Activated naive CD8-positive, alpha-beta T cell treated with anti-CD3 and anti-CD28 coated beads, Interleukin-2, amount 50 U/mL, for 24 hours (primary cell): ENCODE measurements around the gene NGEF.

Experiments used
- ATAC-seq: fragments of 150-1000 bp; cut with Tn5 transposase; one replicate; pipeline ENCODE4 v1.10.0; 2021
- DNase-seq: peaks from one replicate; pipeline ENCODE4 v3.0.0; 2021
- H3K27ac Mint-ChIP-seq: one replicate; pipeline ENCODE4 v1.8.0; 2021; ENCODE audit warnings: mild to moderate bottlenecking, mixed read lengths
- H3K27me3 Mint-ChIP-seq: one replicate; pipeline ENCODE4 v1.8.0; 2021; ENCODE audit warnings: mixed read lengths
- H3K36me3 Mint-ChIP-seq: one replicate; pipeline ENCODE4 v1.8.0; 2021; ENCODE audit warnings: low read depth, mixed read lengths
- H3K4me1 Mint-ChIP-seq: one replicate; pipeline ENCODE4 v1.8.0; 2021; ENCODE audit warnings: mixed read lengths
- H3K4me3 Mint-ChIP-seq: one replicate; pipeline ENCODE4 v1.8.0; 2021; ENCODE audit warnings: mild to moderate bottlenecking, moderate library complexity, mixed read lengths
- H3K9me3 Mint-ChIP-seq: one replicate; pipeline ENCODE4 v1.8.0; 2021; ENCODE audit warnings: mixed read lengths

Gene NGEF

GRCh38 chr2:232957657-232958090 is 55.4 kb downstream of the NGEF start:
- peaks cover 7% of the 10 kb centered on the region for H3K4me1 Mint-ChIP-seq
- H3K4me3 Mint-ChIP-seq, result no peak overlapping the region
- no peaks in the 10 kb centered on the region for H3K36me3 Mint-ChIP-seq
- H3K27me3 Mint-ChIP-seq, result peaks cover 8% of the 10 kb centered on the region
- peaks cover 3% of the 10 kb centered on the region for H3K9me3 Mint-ChIP-seq
- ATAC-seq (no peak), DNase-seq (no peak)
- H3K27ac Mint-ChIP-seq, result no peak overlapping the region

- H3K27ac Mint-ChIP-seq, result no peak overlapping the region
Observed at GRCh38 chr2:232955856-232956255, 57.2 kb downstream of the NGEF start.

GRCh38 chr2:232954691-232955090 is 58.4 kb downstream of the NGEF start:
- peaks cover 8% of the 10 kb centered on the region for H3K27me3 Mint-ChIP-seq
- ATAC-seq (no peak), DNase-seq (no peak)
- no peaks in the 10 kb centered on the region for H3K36me3 Mint-ChIP-seq
- H3K27ac Mint-ChIP-seq, result no peak overlapping the region
- H3K9me3 Mint-ChIP-seq, result peaks cover 3% of the 10 kb centered on the region
- no peak overlapping the region for H3K4me3 Mint-ChIP-seq
- H3K4me1 Mint-ChIP-seq, result peaks cover 7% of the 10 kb centered on the region

More at GRCh38 chr2:232955856-232956255, 57.2 kb downstream of the NGEF start:
- DNase-seq (no peak), ATAC-seq (no peak)
- H3K9me3 Mint-ChIP-seq, result peaks cover 3% of the 10 kb centered on the region
- H3K36me3 Mint-ChIP-seq, result no peaks in the 10 kb centered on the region
- peaks cover 11% of the 10 kb centered on the region for H3K27me3 Mint-ChIP-seq
- peaks cover 7% of the 10 kb centered on the region for H3K4me1 Mint-ChIP-seq
- no peak overlapping the region for H3K4me3 Mint-ChIP-seq

GRCh38 chr2:232951891-232952290 is 61.2 kb downstream of the NGEF start:
- Mint-ChIP-seq H3K27me3 (peaks cover 8% of the 10 kb centered on the region), H3K9me3 (no peaks in the 10 kb centered on the region), H3K27ac (no peak overlapping the region), H3K4me1 (peaks cover 3% of the 10 kb centered on the region), H3K36me3 (no peaks in the 10 kb centered on the region), H3K4me3 (no peak overlapping the region)
- DNase-seq, result no peak
- ATAC-seq, result no peak

GRCh38 chr2:232951181-232951580 is 61.9 kb downstream of the NGEF start:
- Mint-ChIP-seq H3K27ac (no peak overlapping the region), H3K4me3 (no peak overlapping the region), H3K36me3 (no peaks in the 10 kb centered on the region), H3K9me3 (no peaks in the 10 kb centered on the region), H3K4me1 (peaks cover 3% of the 10 kb centered on the region), H3K27me3 (peaks cover 8% of the 10 kb centered on the region)
- ATAC-seq (no peak), DNase-seq (no peak)

- Mint-ChIP-seq H3K9me3 (no peaks in the 10 kb centered on the region), H3K27me3 (peaks cover 8% of the 10 kb centered on the region), H3K4me1 (peaks cover under 1% of the 10 kb centered on the region), H3K27ac (no peak overlapping the region), H3K4me3 (no peak overlapping the region), H3K36me3 (no peaks in the 10 kb centered on the region)
- DNase-seq (no peak), ATAC-seq (no peak)
Observed at GRCh38 chr2:232950751-232951150, 62.3 kb downstream of the NGEF start.

- Mint-ChIP-seq H3K4me3 (no peak overlapping the region), H3K4me1 (no peaks in the 10 kb centered on the region), H3K27me3 (peaks cover 6% of the 10 kb centered on the region), H3K9me3 (no peaks in the 10 kb centered on the region), H3K36me3 (no peaks in the 10 kb centered on the region), H3K27ac (no peak overlapping the region)
- DNase-seq (no peak), ATAC-seq (no peak)
Observed at GRCh38 chr2:232949016-232949415, 64.0 kb downstream of the NGEF start.

- ATAC-seq (no peak), DNase-seq (no peak)
- Mint-ChIP-seq H3K27ac (no peak overlapping the region), H3K4me3 (no peak overlapping the region), H3K9me3 (peaks cover 4% of the 10 kb centered on the region), H3K36me3 (no peaks in the 10 kb centered on the region), H3K27me3 (no peaks in the 10 kb centered on the region), H3K4me1 (peaks cover 2% of the 10 kb centered on the region)
Observed at GRCh38 chr2:232942831-232943230, 70.2 kb downstream of the NGEF start.

- ATAC-seq, result no peak
Observed at GRCh38 chr2:232941912-232942594, 71.0 kb downstream of the NGEF start.

GRCh38 chr2:232941400-232941799 is 71.7 kb downstream of the NGEF start:
- DNase-seq (no peak), ATAC-seq (no peak)
- peaks cover 4% of the 10 kb centered on the region for H3K9me3 Mint-ChIP-seq
- peaks cover 2% of the 10 kb centered on the region for H3K4me1 Mint-ChIP-seq
- H3K36me3 Mint-ChIP-seq, result no peaks in the 10 kb centered on the region
- peaks cover 4% of the 10 kb centered on the region for H3K27me3 Mint-ChIP-seq
- no peak overlapping the region for H3K4me3 Mint-ChIP-seq
- no peak overlapping the region for H3K27ac Mint-ChIP-seq

More at GRCh38 chr2:232941912-232942594, 71.0 kb downstream of the NGEF start:
- peaks cover 4% of the 10 kb centered on the region for H3K27me3 Mint-ChIP-seq
- H3K4me3 Mint-ChIP-seq, result no peak overlapping the region
- H3K4me1 Mint-ChIP-seq, result peaks cover 2% of the 10 kb centered on the region
- peaks cover 4% of the 10 kb centered on the region for H3K9me3 Mint-ChIP-seq
- DNase-seq, result no peak
- H3K36me3 Mint-ChIP-seq, result no peaks in the 10 kb centered on the region
- H3K27ac Mint-ChIP-seq, result no peak overlapping the region

- no peak overlapping the region for H3K27ac Mint-ChIP-seq
- H3K4me1 Mint-ChIP-seq, result peaks cover 2% of the 10 kb centered on the region
- H3K27me3 Mint-ChIP-seq, result peaks cover 4% of the 10 kb centered on the region
- H3K36me3 Mint-ChIP-seq, result no peaks in the 10 kb centered on the region
- no peak overlapping the region for H3K4me3 Mint-ChIP-seq
- ATAC-seq (no peak), DNase-seq (no peak)
- peaks cover 4% of the 10 kb centered on the region for H3K9me3 Mint-ChIP-seq
Observed at GRCh38 chr2:232940724-232941123, 72.3 kb downstream of the NGEF start.

GRCh38 chr2:232937278-232937906 is 75.7 kb downstream of the NGEF start:
- DNase-seq, result no peak
- H3K36me3 Mint-ChIP-seq, result no peaks in the 10 kb centered on the region
- peaks cover 4% of the 10 kb centered on the region for H3K9me3 Mint-ChIP-seq
- H3K27me3 Mint-ChIP-seq, result peaks cover 13% of the 10 kb centered on the region
- H3K4me3 Mint-ChIP-seq, result no peak overlapping the region
- ATAC-seq, result no peak
- H3K4me1 Mint-ChIP-seq, result peaks cover 2% of the 10 kb centered on the region
- no peak overlapping the region for H3K27ac Mint-ChIP-seq

GRCh38 chr2:232931636-232932035 is 81.4 kb downstream of the NGEF start:
- Mint-ChIP-seq H3K9me3 (peaks cover 6% of the 10 kb centered on the region), H3K4me1 (peaks cover 15% of the 10 kb centered on the region), H3K36me3 (peaks cover 5% of the 10 kb centered on the region), H3K4me3 (no peak overlapping the region), H3K27me3 (peaks cover 42% of the 10 kb centered on the region), H3K27ac (no peak overlapping the region)
- ATAC-seq, result no peak
- DNase-seq, result no peak

- Mint-ChIP-seq H3K27me3 (peaks cover 58% of the 10 kb centered on the region), H3K4me1 (peaks cover 19% of the 10 kb centered on the region), H3K4me3 (no peak overlapping the region), H3K36me3 (peaks cover 5% of the 10 kb centered on the region), H3K9me3 (peaks cover 6% of the 10 kb centered on the region), H3K27ac (no peak overlapping the region)
- ATAC-seq (no peak), DNase-seq (no peak)
Observed at GRCh38 chr2:232930059-232930400, 83.0 kb downstream of the NGEF start.

GRCh38 chr2:232929303-232930058 is 83.6 kb downstream of the NGEF start:
- peaks cover 6% of the 10 kb centered on the region for H3K9me3 Mint-ChIP-seq
- ATAC-seq (no peak), DNase-seq (no peak)
- H3K36me3 Mint-ChIP-seq, result peaks cover 5% of the 10 kb centered on the region
- H3K27ac Mint-ChIP-seq, result no peak overlapping the region
- peak overlapping the region; percentile 56 for H3K4me3 Mint-ChIP-seq
- peaks cover 64% of the 10 kb centered on the region for H3K27me3 Mint-ChIP-seq
- H3K4me1 Mint-ChIP-seq, result peaks cover 19% of the 10 kb centered on the region
